Sciatic nerve (tissue), 2 donors: ENCODE data around the gene RLN2. TPM values are rescaled to one million over a fixed set of nuclear protein-coding genes. Genes with fewer than 3 reads are reported as not detected.

Experiments
- ATAC-seq: fragments of 200-7000 bp; cut with Tn5 transposase; one replicate; pipeline ENCODE4 v1.9.1; 2020; ENCODE audit warnings: mild to moderate bottlenecking, moderate library complexity
- DNase-seq: peaks from one replicate; pipeline ENCODE4 v3.0.0-alpha.2; 2020; ENCODE audit warnings: low spot score
- intact Hi-C: fragments of 100-400 bp; cut with DNase I; formaldehyde crosslinking; loops from one replicate; pipeline ENCODE4 v1.14.2; 2022
- total RNA-seq: library from RNA; stranded (reverse); fragmentation: NEBNext Ultra II Directional; extraction: Animal tissue kit (Norgen Biotek cat#: 25700); gene quantifications from one replicate; pipeline ENCODE4 v1.2.1, GENCODE V29; 2021
- donor health status: DM: no; HTN: no; CAD: no.
- donor health status: DM: no; HTN: no; CAD: no.

The RLN2 gene
- total RNA-seq, 1 donor from 2014 or later, result not detected

DNA sequence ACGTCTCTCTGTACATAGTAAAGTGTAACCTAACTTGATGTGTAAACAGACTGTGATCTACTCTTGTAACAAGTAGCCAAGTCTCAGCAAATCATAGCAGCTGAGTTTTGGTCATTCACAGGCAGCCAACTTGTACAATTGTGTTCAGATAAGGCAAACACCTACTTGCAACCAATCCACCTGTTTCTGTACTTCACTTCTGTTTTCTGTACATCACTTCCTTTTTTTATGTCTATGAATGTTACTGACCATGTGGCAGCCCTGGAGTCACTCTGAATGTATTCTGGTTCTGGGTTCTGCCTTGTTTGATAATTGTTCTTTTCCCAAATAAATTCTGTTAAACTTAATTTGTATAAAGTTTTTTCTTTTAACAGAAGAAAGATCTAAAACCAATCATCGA, 26.0 kb downstream of the RLN2 start:
- ATAC-seq (no peak), DNase-seq (no peak)
- intact Hi-C loops, result no loop called here

GRCh38 chr9:5274770-5275169, 29.7 kb downstream of the RLN2 start:
- DNase-seq (no peak), ATAC-seq (no peak)
- intact Hi-C loops, result no loop called here

- no peak for ATAC-seq
- no peak for DNase-seq
- intact Hi-C loops, result no loop called here
These were observed 35.2 kb downstream of the RLN2 start for GRCh38 chr9:5269249-5269715.

DNA sequence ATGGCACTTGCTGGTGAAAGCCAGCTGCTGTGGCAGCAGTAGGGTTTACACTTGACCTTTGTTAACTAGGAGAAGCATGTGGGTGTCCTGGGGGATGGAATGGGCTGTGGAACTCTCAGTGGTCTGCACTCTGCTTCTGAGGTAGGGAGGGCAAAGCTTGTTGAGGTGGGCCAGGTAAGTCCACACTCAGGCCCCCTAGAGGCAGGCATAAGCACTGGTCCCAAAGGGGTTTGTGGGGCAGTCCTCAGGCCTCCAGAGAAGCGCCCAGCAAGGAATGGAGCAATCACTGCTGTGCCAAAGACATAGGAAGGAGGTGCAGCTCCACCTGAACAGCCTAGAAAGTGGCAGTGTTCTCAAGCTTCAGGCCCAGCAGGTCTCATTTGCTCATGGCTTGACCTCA, 38.6 kb downstream of the RLN2 start:
- ATAC-seq (no peak), DNase-seq (no peak)
- intact Hi-C loops, result no loop called here

DNA sequence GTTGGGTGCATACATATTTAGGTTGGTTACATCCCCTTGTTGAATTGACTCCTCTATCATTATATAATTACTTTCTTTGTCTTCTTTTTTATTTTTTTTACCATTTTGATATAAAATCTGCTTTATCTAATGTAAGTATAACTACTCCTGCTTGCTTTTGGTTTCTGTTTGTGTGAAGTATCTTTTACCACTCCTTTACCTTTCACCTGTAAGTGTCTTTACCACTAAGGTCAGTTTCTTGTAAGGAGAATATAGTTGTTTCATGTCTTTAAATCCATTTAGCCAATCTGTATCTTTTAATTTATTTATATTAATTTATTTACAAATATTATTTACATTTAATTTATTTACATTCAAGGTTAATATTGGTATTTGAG, 40.3 kb downstream of the RLN2 start:
- ATAC-seq (no peak), DNase-seq (no peak)
- intact Hi-C loops, result no loop called here

DNA sequence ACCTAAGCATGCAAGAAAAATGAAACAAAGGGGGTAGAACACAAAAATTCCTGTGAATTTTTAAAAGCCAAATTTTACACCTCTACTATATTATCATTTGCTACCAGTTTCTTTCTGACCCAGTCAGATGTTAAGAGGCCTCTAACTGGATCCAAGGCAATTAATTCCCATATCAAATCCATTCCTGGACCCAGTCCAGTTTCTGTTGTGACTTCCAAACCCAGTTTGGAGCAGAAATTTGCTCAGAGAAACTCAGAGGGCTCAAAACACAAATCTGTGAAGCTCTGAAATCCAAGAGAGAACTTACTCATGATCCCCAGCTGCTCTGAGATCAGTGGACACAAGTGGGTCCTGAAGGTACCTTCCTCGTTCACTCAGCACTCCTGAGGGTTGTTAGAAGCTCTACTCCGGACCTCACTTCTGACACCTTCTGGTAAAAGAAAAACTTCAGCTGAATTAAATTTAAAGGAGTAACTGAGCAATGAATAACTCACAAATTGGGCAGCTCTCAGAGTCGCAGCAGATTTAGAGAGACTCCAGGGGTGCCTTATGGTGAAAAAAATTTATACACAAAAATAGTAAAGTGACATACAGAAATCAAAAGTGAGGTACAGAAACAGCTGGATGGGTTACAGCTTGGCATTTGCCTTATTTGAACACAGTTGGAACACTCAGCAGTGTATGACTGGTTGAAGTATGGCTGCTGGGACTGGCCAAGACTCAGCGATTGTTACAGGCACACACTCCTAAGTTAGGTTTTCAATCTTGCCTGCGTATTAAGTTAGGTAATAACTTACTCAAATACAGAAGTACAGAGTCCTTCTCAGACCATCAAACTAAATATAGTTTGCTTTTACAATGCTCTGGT, 40.9 kb downstream of the RLN2 start:
- DNase-seq (no peak), ATAC-seq (no peak)
- intact Hi-C loops, result no loop called here

Other genes starting within 250 kb of the RLN2 start
- gene INSL6, start 119.1 kb downstream of the RLN2 start, total RNA-seq, result not detected
- not detected for gene INSL4, start 73.3 kb downstream of the RLN2 start, total RNA-seq
- gene RLN1, start 35.2 kb upstream of the RLN2 start, total RNA-seq, result not detected
- 10.7 TPM for gene PLGRKT, start 133.2 kb upstream of the RLN2 start, total RNA-seq
- 4.7 TPM for gene CD274, start 145.8 kb upstream of the RLN2 start, total RNA-seq
- gene PDCD1LG2, start 205.8 kb upstream of the RLN2 start, total RNA-seq, result 3.0 TPM